ENCODE data around the gene MYH2.
"Not testable (repeated sequence)": the region's sequence is repeated elsewhere in the genome, so short reads cannot be mapped to it uniquely, and the experiment has no call there.

MYH2 gene

GRCh38 chr17:10549096-10549842, at the start of gene MYH2:
Gene MYH2, minus strand, starts transcription at chr17:10549658. Its CDS starts 1,738 bp downstream, at chr17:10547920.
- DNase-seq = no peak

DNA sequence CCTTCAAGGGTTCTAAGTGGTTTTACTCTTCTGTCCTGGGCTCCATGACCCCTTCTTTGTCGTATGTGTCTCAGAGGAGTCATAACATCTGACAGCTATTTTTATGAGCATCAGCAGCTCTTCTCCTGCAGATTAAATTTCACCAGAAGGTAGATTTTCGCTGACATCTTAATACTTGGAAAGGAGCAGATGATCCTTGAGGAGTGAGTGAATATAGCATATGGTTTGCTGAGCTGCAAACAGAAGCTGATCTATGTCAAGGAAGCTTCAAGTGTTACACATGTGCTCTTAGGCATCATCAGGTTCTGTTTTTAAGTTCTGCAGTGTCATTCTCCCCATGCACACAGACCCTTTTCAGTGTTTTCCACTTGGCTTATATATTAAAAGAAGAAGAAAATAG, 49.2 kb upstream of the MYH2 start:
- no peak for DNase-seq

- DNase-seq = no peak
Observed at GRCh38 chr17:10589553-10590145, 40.2 kb upstream of the MYH2 start.

DNA sequence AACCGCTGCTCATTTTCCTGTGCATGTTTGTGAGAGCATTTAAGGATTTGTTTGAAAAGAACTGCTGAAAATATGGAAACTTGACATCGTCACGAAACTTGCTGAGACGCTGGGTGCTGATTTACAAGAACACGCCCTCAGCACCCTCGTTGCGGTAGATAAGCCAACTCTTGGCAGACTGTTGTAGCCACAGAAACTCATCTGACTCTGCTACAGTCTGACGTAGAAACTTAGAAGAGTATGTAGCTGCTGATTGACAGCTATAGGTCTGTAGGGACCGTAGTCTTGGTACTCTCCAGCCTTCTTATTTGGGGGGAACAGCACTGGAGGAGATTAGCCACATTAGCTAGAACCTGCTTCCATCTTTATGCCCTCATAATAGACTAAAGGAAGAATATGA, 36.1 kb upstream of the MYH2 start:
- DNase-seq = no peak

DNA sequence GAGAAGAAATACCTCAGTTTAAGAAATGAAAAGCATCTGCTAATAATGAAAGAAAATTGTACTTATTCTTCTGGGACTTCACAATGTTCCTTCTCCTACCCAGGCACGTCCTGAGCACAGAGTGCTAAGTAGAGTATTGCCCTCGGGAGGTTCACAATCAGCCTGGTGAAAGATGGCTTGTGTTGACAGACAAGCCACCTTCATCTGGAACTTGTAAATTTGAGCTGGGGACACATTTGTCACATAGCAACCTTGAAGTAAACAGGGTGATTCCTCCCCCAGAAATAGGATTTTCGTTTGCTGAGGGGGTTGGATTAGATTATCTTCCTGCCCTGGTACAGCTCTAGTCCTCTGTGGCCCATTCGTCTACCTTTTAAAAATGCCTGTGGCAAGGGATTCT, 34.4 kb upstream of the MYH2 start:
- DNase-seq = no peak

- DNase-seq = no peak
Observed at GRCh38 chr17:10579270-10579669, 29.8 kb upstream of the MYH2 start.

DNA sequence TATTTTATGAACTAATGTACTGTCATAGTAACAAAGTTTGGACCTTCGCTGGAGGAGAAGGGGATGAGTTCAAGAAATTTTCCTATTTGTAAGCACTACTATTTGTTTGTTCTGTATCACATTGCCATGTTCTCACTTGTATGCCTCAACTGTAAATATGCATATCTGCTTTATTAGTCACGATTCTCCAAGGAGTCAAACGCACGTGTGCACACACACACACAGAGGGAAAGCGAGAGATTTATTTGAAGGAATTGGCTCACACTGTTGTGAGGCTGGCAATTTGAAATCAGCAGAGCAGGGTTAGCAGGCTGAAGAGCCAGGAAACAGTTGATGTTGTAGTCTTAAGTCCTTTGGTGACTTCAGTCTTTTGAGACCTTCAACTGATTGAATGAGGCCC, 24.9 kb upstream of the MYH2 start:
- DNase-seq = no peak

GRCh38 chr17:10563991-10564660, 14.7 kb upstream of the MYH2 start:
- DNase-seq = no peak

GRCh38 chr17:10558049-10558448, 8.6 kb upstream of the MYH2 start:
- no peak for DNase-seq

GRCh38 chr17:10557422-10557821, 8.0 kb upstream of the MYH2 start:
- DNase-seq = no peak

DNA sequence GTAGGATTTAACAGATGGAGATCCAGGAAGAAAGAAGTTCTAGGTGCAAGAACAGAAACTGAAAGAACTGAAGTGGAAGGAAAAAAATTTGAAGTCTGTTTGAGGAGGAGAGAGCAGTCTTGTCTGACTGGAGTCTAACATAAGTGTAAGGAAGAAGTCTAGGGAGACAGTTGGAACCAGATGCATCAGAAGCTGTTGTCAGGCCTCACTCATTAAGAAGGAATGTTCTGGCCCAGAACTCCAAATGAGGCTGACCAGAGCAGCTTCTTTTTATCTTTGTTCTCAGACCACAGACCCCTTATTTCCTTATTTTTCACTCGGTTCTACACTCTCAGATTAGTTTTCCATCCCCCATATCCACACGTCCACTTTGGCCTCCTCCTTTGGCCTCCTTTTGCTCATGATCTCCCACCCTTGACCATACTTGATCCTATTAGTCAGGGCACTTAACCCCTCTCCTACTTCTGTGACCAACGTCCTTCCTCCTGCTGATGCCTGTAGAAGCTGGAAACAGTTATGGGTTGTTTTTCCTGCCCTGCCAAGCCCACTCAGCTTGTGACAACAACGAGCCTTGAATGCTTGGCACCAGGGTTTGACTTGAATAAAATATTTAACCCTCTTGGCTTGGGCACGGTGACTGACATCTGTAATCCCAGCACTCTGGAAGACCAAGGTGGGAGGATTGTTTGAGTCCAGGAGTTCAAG, 7.0 kb upstream of the MYH2 start:
- no peak for DNase-seq

GRCh38 chr17:10550014-10550413, 556 bp upstream of the MYH2 start:
- DNase-seq = no peak

DNA sequence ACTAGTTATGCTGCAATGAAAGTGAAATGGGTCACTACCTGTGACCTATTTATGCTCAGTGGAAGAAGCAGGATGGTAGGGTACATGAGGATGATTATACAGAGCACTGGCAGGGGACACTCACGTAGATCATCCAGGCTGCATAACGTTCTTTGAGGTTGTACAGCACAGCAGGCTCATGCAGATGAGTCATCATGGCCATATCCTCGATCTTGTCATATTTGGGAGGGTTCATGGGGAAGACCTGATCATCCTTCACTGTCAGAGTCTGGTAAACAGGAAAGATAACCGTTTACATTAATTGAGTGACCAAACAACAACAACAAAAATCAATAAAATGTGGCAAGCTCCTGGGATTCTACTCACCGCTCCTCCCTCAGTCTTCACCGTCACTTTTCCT, 2.1 kb downstream of the MYH2 start:
- no peak for DNase-seq

GRCh38 chr17:10543486-10543885, 6.0 kb downstream of the MYH2 start:
- not testable (repeated sequence) for DNase-seq

DNA sequence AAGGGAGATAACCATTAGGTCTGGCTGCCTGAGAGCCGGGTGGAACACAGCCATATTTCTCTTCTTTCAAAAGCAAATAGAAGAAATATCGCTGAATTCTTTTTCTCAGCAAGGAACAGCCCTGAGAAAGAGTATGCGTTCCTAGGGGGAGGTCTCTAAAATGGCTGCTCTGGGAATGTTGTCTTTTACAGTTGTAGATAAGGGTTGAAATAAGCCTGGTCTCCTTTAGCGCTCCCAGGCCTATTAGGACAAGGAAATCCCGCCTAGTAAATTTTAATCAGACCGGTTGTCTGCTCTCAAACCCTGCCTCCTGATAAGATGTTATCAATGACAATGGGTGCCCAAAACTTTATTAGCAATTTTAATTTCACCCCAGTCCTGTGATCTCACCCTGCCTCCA, 8.3 kb downstream of the MYH2 start:
- DNase-seq = not testable (repeated sequence)

GRCh38 chr17:10532026-10532425, 17.4 kb downstream of the MYH2 start:
- no peak for DNase-seq

DNA sequence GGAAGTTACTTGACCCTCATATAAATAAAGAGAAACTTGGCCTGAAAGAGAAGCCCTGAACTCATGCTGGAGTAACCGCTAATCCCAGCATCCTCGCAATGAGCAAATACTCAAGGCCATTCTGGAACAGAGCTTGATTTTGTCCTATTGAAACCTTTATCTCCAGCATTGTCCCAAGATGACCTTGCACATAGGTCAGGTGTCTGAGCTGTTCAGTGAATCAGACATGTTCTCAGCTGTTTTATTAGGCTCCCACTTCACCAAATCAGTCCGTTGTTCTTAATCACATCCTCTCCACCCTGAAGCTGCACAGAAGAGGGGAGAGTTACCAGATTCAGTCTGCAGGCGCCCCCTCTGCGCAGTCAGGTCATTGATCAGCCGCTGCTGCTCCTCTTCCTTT, 22.0 kb downstream of the MYH2 start:
- no peak for DNase-seq

DNA sequence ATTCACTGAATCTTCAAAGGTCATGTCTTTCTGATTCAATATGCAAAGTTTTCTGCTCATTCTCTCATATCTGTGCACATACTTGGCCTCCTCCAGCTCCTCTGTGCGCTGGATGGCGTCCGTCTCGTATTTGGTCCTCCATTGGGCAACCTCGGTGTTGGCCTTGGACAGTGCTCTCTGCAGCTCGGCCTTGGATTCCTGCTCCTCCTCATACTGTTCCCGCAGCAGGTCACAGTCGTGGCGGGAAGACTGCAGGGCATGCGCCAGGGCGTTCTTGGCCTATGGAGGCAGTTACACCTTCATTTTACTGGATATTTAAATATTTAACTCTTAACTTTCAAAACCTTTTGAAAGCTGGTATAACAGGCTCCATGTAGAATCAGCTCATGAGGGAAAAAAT, 22.9 kb downstream of the MYH2 start:
- DNase-seq = no peak

DNA sequence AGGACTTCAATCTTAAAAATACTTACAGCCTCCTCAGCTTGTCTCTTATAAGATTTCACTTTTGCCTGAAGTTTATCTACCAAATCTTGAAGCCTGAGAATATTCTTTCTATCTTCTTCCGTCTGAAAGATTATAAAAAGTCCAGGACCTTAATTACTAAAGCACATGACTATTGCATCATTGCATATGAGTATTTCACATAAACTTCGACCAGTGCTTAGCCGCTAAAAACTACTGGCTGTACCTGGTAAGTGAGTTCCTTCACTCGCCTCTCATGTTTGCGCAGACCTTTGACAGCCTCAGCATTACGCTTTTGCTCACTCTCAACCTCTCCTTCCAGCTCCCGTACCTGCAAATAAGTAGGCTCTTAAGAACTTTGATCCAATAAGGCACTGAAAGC, 26.4 kb downstream of the MYH2 start:
- no peak for DNase-seq

GRCh38 chr17:10521949-10522348, 27.5 kb downstream of the MYH2 start:
- no peak for DNase-seq

- DNase-seq = no peak
Observed at GRCh38 chr17:10518271-10519037, 31.0 kb downstream of the MYH2 start, which contains the start of gene MYH1. Gene MYH1, minus strand, starts transcription at chr17:10518542. Its CDS starts 1,900 bp downstream, at chr17:10516642.

DNA sequence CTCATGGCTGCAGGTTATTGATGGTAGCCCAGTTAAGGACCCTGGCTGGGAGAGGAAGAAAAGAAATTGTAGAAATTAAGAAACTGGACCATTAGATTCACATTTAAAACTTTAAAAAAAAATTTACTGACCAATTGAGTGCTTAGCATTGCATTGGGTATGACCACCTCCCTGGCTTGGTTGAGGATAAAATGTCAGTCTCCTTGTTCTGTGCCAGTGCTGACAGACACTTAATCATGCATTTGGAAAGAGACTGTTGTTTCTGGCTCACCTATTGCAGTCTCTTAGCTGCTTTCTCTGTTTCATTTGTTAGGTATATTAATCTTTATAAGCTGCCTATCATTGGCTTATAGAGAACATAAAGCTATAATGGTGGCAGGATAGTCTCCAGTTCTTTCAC, 32.8 kb downstream of the MYH2 start:
- no peak for DNase-seq

- DNase-seq = no peak
Observed at GRCh38 chr17:10516065-10516464, 33.4 kb downstream of the MYH2 start.
